Ishikawa (cell line): ENCODE measurements around the gene FUBP3.

Experiments used
- EGR1 ChIP-seq: IDR thresholded peaks from 2 replicates; pipeline ENCODE4 v1.6.1; 2012
- EP300 ChIP-seq: IDR thresholded peaks from 2 replicates; pipeline ENCODE4 v1.6.1; 2012; ENCODE audit warnings: borderline replicate concordance
- RAD21 ChIP-seq: IDR thresholded peaks from 2 replicates; pipeline ENCODE4 v1.6.1; 2012; ENCODE audit warnings: low read depth
- TAF1 ChIP-seq: IDR thresholded peaks from 2 replicates; pipeline ENCODE4 v1.6.1; 2012; ENCODE audit warnings: low read depth, mild to moderate bottlenecking
- TF ChIP-seq, protein P1 (sequence below): IDR thresholded peaks from 2 replicates; pipeline ENCODE4 v1.6.1; 2012; ENCODE audit warnings: low read depth, mild to moderate bottlenecking
- TF ChIP-seq, protein P2 (sequence below): IDR thresholded peaks from 2 replicates; pipeline ENCODE4 v1.6.1; 2012

DNA sequence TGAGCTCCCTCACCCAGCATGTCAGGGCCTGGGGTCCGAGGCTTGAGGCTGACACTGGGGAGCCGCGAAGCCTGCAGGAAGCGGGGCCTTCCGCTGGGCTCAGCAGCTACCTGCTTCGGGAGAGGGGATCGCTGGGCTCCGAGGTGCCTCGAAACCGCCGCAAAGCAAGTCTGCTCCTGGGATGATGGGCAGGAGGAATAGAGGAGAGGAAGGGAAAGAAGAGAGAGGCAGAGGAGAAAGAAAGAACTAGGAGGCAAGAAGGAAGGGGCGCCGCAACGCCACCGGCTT is 83.5 kb downstream of the FUBP3 start:
- TF ChIP-seq EP300 (no peak), EGR1 (no peak), TAF1 (no peak), RAD21 (no peak)
- TF ChIP-seq, protein P1, sequence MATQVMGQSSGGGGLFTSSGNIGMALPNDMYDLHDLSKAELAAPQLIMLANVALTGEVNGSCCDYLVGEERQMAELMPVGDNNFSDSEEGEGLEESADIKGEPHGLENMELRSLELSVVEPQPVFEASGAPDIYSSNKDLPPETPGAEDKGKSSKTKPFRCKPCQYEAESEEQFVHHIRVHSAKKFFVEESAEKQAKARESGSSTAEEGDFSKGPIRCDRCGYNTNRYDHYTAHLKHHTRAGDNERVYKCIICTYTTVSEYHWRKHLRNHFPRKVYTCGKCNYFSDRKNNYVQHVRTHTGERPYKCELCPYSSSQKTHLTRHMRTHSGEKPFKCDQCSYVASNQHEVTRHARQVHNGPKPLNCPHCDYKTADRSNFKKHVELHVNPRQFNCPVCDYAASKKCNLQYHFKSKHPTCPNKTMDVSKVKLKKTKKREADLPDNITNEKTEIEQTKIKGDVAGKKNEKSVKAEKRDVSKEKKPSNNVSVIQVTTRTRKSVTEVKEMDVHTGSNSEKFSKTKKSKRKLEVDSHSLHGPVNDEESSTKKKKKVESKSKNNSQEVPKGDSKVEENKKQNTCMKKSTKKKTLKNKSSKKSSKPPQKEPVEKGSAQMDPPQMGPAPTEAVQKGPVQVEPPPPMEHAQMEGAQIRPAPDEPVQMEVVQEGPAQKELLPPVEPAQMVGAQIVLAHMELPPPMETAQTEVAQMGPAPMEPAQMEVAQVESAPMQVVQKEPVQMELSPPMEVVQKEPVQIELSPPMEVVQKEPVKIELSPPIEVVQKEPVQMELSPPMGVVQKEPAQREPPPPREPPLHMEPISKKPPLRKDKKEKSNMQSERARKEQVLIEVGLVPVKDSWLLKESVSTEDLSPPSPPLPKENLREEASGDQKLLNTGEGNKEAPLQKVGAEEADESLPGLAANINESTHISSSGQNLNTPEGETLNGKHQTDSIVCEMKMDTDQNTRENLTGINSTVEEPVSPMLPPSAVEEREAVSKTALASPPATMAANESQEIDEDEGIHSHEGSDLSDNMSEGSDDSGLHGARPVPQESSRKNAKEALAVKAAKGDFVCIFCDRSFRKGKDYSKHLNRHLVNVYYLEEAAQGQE: no peak
- TF ChIP-seq, protein P2, sequence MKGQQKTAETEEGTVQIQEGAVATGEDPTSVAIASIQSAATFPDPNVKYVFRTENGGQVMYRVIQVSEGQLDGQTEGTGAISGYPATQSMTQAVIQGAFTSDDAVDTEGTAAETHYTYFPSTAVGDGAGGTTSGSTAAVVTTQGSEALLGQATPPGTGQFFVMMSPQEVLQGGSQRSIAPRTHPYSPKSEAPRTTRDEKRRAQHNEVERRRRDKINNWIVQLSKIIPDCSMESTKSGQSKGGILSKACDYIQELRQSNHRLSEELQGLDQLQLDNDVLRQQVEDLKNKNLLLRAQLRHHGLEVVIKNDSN: no peak
